ENCODE measurements around the gene PGA4.

DNA sequence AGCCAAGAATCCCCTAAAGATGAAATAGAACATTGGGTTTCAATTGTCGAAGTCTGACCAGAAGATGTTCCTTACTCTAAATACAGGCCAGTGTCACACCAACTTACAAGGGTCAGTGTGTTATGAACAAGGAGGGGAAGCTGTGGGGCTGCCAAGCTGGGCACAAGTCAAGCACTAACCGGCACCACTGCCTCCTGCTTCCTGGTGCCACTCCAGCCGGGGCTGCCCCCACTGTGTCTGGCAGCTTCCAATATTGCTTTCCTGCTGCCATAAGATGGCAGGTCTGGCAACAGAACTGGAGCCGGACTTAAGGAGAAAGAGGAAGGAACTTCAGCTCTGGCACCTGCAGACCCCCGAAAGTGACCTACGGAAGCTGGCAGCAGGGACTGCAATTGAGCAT is 47.2 kb upstream of the PGA4 start:
- TF ChIP-seq, protein P1, sequence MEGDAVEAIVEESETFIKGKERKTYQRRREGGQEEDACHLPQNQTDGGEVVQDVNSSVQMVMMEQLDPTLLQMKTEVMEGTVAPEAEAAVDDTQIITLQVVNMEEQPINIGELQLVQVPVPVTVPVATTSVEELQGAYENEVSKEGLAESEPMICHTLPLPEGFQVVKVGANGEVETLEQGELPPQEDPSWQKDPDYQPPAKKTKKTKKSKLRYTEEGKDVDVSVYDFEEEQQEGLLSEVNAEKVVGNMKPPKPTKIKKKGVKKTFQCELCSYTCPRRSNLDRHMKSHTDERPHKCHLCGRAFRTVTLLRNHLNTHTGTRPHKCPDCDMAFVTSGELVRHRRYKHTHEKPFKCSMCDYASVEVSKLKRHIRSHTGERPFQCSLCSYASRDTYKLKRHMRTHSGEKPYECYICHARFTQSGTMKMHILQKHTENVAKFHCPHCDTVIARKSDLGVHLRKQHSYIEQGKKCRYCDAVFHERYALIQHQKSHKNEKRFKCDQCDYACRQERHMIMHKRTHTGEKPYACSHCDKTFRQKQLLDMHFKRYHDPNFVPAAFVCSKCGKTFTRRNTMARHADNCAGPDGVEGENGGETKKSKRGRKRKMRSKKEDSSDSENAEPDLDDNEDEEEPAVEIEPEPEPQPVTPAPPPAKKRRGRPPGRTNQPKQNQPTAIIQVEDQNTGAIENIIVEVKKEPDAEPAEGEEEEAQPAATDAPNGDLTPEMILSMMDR (IDR thresholded peaks at IDR 0.05), result no peak
- TF ChIP-seq POLR2A (IDR thresholded peaks at IDR 0.05), result no peak

All from lower leg skin (tissue), 3 donors.